Lower leg skin (tissue), 3 donors: ENCODE results near the gene SNRNP40.

ENCODE experiments used
- POLR2A ChIP-seq, 2 donors: fragments of 450-650 bp; IDR thresholded peaks; one replicate each; pipeline ENCODE4 v1.6.1; 2016 to 2017; ENCODE audit warnings: antibody characterized with exemption in 2 of 2, mild to moderate bottlenecking in 1 of 2, moderate library complexity in 1 of 2
- TF ChIP-seq, protein P1 (sequence below), 3 donors: fragments of 450-650 bp; IDR thresholded peaks; one replicate each; pipeline ENCODE4 v1.5.1; 2016; ENCODE audit warnings: antibody characterized with exemption in 3 of 3, mild to moderate bottlenecking in 3 of 3, moderate library complexity in 2 of 3

- TF ChIP-seq, protein P1, sequence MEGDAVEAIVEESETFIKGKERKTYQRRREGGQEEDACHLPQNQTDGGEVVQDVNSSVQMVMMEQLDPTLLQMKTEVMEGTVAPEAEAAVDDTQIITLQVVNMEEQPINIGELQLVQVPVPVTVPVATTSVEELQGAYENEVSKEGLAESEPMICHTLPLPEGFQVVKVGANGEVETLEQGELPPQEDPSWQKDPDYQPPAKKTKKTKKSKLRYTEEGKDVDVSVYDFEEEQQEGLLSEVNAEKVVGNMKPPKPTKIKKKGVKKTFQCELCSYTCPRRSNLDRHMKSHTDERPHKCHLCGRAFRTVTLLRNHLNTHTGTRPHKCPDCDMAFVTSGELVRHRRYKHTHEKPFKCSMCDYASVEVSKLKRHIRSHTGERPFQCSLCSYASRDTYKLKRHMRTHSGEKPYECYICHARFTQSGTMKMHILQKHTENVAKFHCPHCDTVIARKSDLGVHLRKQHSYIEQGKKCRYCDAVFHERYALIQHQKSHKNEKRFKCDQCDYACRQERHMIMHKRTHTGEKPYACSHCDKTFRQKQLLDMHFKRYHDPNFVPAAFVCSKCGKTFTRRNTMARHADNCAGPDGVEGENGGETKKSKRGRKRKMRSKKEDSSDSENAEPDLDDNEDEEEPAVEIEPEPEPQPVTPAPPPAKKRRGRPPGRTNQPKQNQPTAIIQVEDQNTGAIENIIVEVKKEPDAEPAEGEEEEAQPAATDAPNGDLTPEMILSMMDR (IDR thresholded peaks at IDR 0.05) = no peak
- no peak for TF ChIP-seq POLR2A (IDR thresholded peaks at IDR 0.05)
Observed at GRCh38 chr1:31295874-31296485, 608 bp downstream of the SNRNP40 start.
